Renal pelvis (tissue), 12 donors: Measurements from ENCODE around the gene YIPF5. TPM values are rescaled to one million over a fixed set of nuclear protein-coding genes. Genes with fewer than 3 reads are reported as not detected.

ENCODE experiments used
- DNase-seq: peaks from one replicate; pipeline ENCODE4 v3.0.0-alpha.2; 2013
- long read RNA-seq, 16 experiments: transcript quantifications; one replicate each; lab custom pipeline, GENCODE V29; 2026
- polyA plus RNA-seq, 3 donors: library from polyadenylated mRNA; unstranded; fragments of 120-200 nt; gene quantifications; one replicate each; pipeline ENCODE4 v1.2.1, GENCODE V29; 2013; ENCODE audit not compliant: insufficient read length in 3 of 3

YIPF5 gene
- polyA plus RNA-seq, result 10 to 100 TPM; 55.9 to 68.3 (median 56.5) TPM
- long read RNA-seq, donor 1, transcript YIPF5-201 (6 exons, 3,147 nt), result major isoform, 17 of 18 reads
- long read RNA-seq, donor 1, partial matches to known transcripts, result 0 of 18 reads
- long read RNA-seq, donor 1, other reads (novel, unspliced or antisense), result 0 of 18 reads
- long read RNA-seq, donor 2, transcript YIPF5-201 (6 exons, 3,147 nt), result major isoform, 24 of 24 reads
- long read RNA-seq, donor 2, partial matches to known transcripts, result 0 of 24 reads
- long read RNA-seq, donor 2, other reads (novel, unspliced or antisense), result 0 of 24 reads
- long read RNA-seq, donor 3, transcript YIPF5-201 (6 exons, 3,147 nt), result major isoform, 20 of 47 reads
- long read RNA-seq, donor 3, partial matches to known transcripts, result 26 of 47 reads
- long read RNA-seq, donor 3, other reads (novel, unspliced or antisense), result 0 of 47 reads
- long read RNA-seq, donor 4, transcript YIPF5-201 (6 exons, 3,147 nt), result major isoform, 20 of 22 reads
- long read RNA-seq, donor 4, partial matches to known transcripts, result 0 of 22 reads
- long read RNA-seq, donor 4, other reads (novel, unspliced or antisense), result 0 of 22 reads
- long read RNA-seq, donor 5, transcript YIPF5-201 (6 exons, 3,147 nt), result major isoform, 13 of 13 reads
- long read RNA-seq, donor 5, partial matches to known transcripts, result 0 of 13 reads
- long read RNA-seq, donor 5, other reads (novel, unspliced or antisense), result 0 of 13 reads
- long read RNA-seq, donor 6, transcript YIPF5-201 (6 exons, 3,147 nt), result major isoform, 18 of 21 reads
- long read RNA-seq, donor 6, partial matches to known transcripts, result 0 of 21 reads
- long read RNA-seq, donor 6, other reads (novel, unspliced or antisense), result 0 of 21 reads
- long read RNA-seq, donor 7, transcript YIPF5-201 (6 exons, 3,147 nt), result major isoform, 40 of 42 reads
- long read RNA-seq, donor 7, partial matches to known transcripts, result 0 of 42 reads
- long read RNA-seq, donor 7, other reads (novel, unspliced or antisense), result 0 of 42 reads
- long read RNA-seq, donor 8, transcript YIPF5-201 (6 exons, 3,147 nt), result major isoform, 22 of 22 reads
- long read RNA-seq, donor 8, partial matches to known transcripts, result 0 of 22 reads
- long read RNA-seq, donor 8, other reads (novel, unspliced or antisense), result 0 of 22 reads
- long read RNA-seq, donor 9, transcript YIPF5-201 (6 exons, 3,147 nt), result major isoform, 43 of 44 reads
- long read RNA-seq, donor 9, partial matches to known transcripts, result 0 of 44 reads
- long read RNA-seq, donor 9, other reads (novel, unspliced or antisense), result 0 of 44 reads
- long read RNA-seq, donor 10, transcript YIPF5-201 (6 exons, 3,147 nt), result major isoform, 27 of 60 reads
- long read RNA-seq, donor 10, partial matches to known transcripts, result 29 of 60 reads
- long read RNA-seq, donor 10, other reads (novel, unspliced or antisense), result 0 of 60 reads
- long read RNA-seq, donor 11, transcript YIPF5-201 (6 exons, 3,147 nt), result major isoform, 12 of 12 reads
- long read RNA-seq, donor 11, partial matches to known transcripts, result 0 of 12 reads
- long read RNA-seq, donor 11, other reads (novel, unspliced or antisense), result 0 of 12 reads
- long read RNA-seq, donor 12, transcript YIPF5-201 (6 exons, 3,147 nt), result major isoform, 30 of 37 reads
- long read RNA-seq, donor 12, partial matches to known transcripts, result 5 of 37 reads
- long read RNA-seq, donor 12, other reads (novel, unspliced or antisense), result 0 of 37 reads
- long read RNA-seq, donor 13, transcript YIPF5-201 (6 exons, 3,147 nt), result major isoform, 14 of 15 reads
- long read RNA-seq, donor 13, partial matches to known transcripts, result 0 of 15 reads
- long read RNA-seq, donor 13, other reads (novel, unspliced or antisense), result 0 of 15 reads
- long read RNA-seq, donor 14, transcript YIPF5-201 (6 exons, 3,147 nt), result major isoform, 56 of 57 reads
- long read RNA-seq, donor 14, partial matches to known transcripts, result 0 of 57 reads
- long read RNA-seq, donor 14, other reads (novel, unspliced or antisense), result 0 of 57 reads
- long read RNA-seq, donor 15, transcript YIPF5-201 (6 exons, 3,147 nt), result major isoform, 39 of 39 reads
- long read RNA-seq, donor 15, partial matches to known transcripts, result 0 of 39 reads
- long read RNA-seq, donor 15, other reads (novel, unspliced or antisense), result 0 of 39 reads
- long read RNA-seq, donor 16, transcript YIPF5-201 (6 exons, 3,147 nt), result major isoform, 27 of 30 reads
- long read RNA-seq, donor 16, partial matches to known transcripts, result 0 of 30 reads
- long read RNA-seq, donor 16, other reads (novel, unspliced or antisense), result 0 of 30 reads

DNA sequence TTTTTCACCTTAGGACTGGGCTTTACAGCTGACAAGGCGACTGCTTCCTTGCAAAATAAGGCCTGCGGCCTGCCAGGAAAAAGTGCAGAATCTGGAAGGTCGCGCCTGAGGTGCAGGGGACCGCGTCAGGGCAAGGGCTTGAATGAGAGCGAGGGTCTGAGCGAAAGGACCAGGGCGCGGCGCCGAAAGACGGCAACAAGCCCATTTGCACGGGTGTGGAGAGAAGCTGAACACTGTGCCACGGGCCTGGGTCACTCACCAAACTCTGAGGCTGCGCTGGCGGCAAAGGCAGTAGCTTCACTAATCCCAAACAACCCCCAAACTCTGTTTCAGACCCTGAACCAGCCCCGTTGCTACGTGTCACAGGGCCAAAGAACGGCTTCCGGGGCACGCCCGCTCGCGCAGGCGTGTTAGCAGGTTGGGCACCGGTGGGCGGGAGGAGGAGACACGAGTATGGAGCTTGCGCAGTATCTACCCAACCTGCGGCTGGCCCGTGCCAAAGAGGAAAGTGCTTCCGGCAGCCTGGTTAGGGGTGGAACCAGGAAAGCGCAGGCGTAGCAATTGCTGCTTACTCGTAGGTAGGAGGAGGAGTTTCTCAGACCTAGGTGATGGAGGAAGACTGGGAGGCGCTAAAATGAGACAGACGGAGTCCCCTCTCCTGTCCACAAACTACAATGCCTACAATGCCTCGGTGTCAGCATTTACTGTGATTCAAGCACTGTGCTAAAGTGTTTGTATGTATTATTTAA is at the start of gene YIPF5, which contains the start of gene KCTD16:
TSS of gene YIPF5 (minus strand) at position 384 of the 749 bp plus-strand sequence. CDS start 704 bp downstream, outside the sequence.
TSS of gene KCTD16 (plus strand) at position 598 of the 749 bp plus-strand sequence.
- DNase-seq, result peak; percentile 96

DNA sequence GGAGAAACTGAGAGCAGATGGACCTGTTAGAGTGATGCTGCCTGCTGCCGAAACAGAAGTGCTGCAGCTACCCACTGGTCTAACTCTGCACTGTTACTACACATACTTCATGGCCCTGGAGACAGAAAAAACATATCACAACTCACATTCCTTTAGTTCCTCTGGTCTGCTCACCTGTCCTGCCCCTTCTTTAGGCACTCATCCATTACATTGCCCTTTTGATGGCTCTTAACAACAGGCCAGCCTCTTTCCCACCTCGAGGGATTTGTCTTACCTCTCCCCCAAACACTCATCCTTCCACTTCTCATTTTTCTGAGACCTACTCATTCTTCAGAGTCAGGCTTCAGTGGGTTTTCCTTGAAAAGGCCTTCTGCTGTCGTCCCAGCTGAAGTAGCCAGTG is 49.4 kb upstream of the YIPF5 start:
- DNase-seq, result no peak

DNA sequence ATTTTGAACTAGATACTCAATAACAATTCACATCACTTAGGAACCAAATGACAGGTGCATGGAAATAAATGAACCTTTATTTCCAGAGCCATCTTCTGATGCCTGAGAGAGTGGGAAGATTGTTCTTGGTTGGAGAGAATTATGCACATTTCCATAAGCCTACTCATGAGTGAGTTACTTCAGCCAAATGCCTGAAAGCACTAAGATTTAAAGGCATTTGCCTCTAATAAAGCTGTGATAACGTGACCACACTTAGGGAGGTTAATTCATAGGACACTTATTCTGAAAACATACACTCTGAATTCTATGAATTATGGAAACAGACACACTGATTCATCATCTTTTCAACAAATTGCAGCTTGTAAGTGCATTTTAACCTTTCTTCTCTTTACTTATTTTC is 40.2 kb upstream of the YIPF5 start:
- DNase-seq, result no peak

- DNase-seq, result no peak
Measured at GRCh38 chr5:144209361-144209760, 38.9 kb upstream of the YIPF5 start.

GRCh38 chr5:144207875-144208444 is 37.5 kb upstream of the YIPF5 start:
- DNase-seq, result no peak

DNA sequence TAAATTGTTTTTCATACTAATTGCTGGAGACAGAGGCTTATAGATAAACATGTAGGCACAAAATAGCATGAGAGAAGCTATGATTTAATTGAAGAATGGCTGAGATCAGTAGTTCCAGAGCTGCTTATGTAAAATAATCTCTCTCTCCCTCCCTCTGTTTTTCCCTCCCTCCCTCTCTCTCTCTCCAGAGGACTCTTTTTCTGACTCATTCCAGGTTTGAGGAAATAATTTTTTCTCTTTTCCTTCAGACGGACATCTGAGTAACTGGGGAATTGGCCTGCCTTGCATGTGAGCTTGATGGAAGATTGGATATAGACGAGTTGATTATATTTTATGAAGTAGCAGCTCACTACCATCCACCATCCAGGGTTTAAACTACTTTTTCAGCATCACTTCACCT is 35.7 kb upstream of the YIPF5 start:
- no peak for DNase-seq

DNA sequence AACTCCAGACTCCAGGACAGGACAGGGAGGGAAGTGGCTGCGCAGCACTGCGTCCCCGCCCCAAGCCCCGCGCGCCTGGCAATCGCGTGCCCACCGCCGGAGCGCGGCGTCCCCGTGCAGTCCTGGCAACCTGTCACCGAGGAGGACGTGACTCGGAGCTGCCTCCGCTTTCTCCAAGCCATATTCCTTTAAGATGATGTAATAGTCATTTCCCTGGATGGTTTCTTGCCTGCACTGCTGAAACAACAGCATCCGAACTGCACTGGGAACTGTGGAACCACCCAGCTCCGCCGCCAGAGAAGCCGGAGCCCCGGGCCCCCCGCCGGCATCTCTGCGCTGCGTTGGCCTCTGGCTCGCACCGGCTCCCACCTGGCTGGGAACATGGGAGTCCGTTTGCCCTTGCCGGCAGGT is 34.7 kb upstream of the YIPF5 start:
- no peak for DNase-seq

- DNase-seq, result peak; percentile 71
Measured at GRCh38 chr5:144203750-144204596, 33.5 kb upstream of the YIPF5 start.

GRCh38 chr5:144202726-144203125 is 32.3 kb upstream of the YIPF5 start:
- no peak for DNase-seq

GRCh38 chr5:144202072-144202471 is 31.6 kb upstream of the YIPF5 start:
- DNase-seq, result no peak

DNA sequence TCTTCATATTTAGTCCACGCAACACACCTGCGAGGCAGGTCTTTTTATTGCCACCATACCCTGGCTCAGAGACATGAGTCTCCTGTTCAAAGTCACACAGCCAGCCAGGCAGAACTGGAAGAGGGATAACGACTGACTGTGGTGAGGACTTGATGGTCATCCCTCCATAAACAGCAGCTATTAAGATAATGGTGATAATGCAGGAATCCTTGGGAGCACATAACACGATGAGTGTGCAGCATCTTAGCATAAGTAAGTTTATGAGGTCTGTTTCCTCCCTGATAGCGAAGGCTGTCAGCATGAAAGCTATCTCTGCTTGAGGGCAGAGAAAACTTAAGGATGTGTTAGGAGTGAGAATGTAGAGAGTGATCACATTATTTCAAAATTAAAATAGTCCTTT is 31.1 kb upstream of the YIPF5 start:
- DNase-seq, result no peak

GRCh38 chr5:144198386-144198785 is 27.9 kb upstream of the YIPF5 start:
- no peak for DNase-seq

DNA sequence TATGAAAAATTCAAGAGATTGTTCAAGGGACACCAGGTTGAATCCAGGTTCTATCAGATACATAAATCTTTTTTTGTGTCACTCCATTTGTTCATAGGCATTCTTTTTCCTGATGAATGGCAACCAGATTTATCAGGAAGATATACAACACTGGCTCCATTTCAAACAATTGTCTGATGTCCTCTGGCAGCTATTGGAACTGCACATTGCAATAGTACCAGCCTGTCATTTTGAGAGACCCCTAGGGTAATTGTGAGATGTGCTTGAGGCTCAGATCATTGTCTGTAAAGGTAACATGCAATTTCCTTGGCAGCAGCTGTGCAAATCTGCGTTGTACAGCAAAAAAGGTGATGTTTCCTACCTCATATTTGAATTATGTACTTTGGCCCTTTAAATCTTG is 26.2 kb upstream of the YIPF5 start:
- no peak for DNase-seq

DNA sequence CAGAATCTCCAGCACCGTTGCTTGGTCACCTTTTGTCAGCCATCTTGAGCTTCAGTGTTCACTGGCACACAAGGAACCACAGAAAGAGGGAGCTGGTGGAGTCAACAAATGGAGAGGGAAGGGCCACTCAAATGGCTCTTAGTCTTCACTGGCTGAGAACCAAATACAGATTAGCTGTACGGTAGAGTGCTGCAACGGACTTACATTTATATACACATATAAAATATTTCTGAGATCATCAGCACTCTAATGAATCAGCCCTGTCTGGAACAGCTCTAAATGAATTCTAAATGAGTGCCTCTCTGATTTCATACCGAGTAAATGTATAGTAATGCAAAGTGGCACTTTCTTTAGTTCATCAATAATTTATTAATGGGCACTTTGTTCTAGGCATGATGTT is 25.0 kb upstream of the YIPF5 start:
- DNase-seq, result no peak

GRCh38 chr5:144194144-144194543 is 23.7 kb upstream of the YIPF5 start:
- no peak for DNase-seq

GRCh38 chr5:144192661-144193060 is 22.2 kb upstream of the YIPF5 start:
- DNase-seq, result no peak

DNA sequence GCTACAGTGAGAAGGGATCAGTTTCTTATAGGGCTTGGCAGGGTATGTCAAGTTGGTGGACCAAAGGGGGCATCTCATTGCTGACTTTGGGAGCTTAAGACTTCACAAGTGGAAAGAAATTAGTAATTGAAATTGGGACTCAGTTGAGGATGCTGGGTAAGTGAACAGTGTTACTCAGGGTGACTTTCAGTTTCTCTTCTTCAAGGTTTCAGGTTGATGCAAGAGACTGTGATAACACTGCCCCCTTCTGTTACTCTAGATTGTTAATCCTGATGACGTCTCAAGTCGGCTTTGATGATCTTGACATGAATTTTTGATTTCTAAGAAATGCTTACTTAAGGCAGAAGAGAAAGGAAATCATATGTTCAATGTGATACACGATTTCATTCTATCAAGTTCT is 21.5 kb upstream of the YIPF5 start:
- no peak for DNase-seq

GRCh38 chr5:144191531-144191930 is 21.1 kb upstream of the YIPF5 start:
- no peak for DNase-seq
